Tibial nerve (tissue), 4 donors: ENCODE results near the gene SIAH2. TPM values are rescaled to one million over a fixed set of nuclear protein-coding genes. Genes with fewer than 3 reads are reported as not detected.

Source experiments
- DNase-seq, 2 donors: peaks; one replicate each; pipeline ENCODE4 v3.0.0-alpha.2; 2019; ENCODE audit warnings: low spot score in 2 of 2
- H3K27ac ChIP-seq, 4 donors: fragments of 200-600 bp; sonication (generic) in 3 of 4; one replicate each; pipeline ENCODE4 v1.5.1; 2017 to 2019; ENCODE audit warnings: mild to moderate bottlenecking in 1 of 4
- H3K27me3 ChIP-seq, 2 donors: fragments of 200-600 bp; sonication (generic) in 1 of 2; one replicate each; pipeline versions ENCODE4 v1.5.1 to v1.6.0; 2017 to 2019
- H3K36me3 ChIP-seq, 3 donors: fragments of 200-600 bp; sonication (generic); one replicate each; pipeline ENCODE4 v1.5.1; 2018 to 2019
- H3K4me1 ChIP-seq, 4 donors: fragments of 200-600 bp; sonication (generic) in 3 of 4; one replicate each; pipeline ENCODE4 v1.5.1; 2017 to 2019
- H3K4me3 ChIP-seq, 4 donors: fragments of 200-600 bp; sonication (generic) in 3 of 4; one replicate each; pipeline ENCODE4 v1.5.1; 2017 to 2019; ENCODE audit warnings: mild to moderate bottlenecking in 1 of 4, moderate library complexity in 1 of 4
- H3K9me3 ChIP-seq, 4 donors: fragments of 200-600 bp; sonication (generic) in 3 of 4; one replicate each; pipeline ENCODE4 v1.5.1; 2017 to 2019
- CTCF ChIP-seq, 5 experiments: fragments of 200-600 bp in 3 of 5; fragments of 450-650 bp in 2 of 5; sonication (generic) in 3 of 5; IDR thresholded peaks; one replicate each; pipeline ENCODE4 v1.5.1; 2016 to 2019; ENCODE audit warnings: antibody characterized with exemption in 5 of 5, mild to moderate bottlenecking in 3 of 5, moderate library complexity in 2 of 5
- EP300 ChIP-seq, 2 donors: sonication (generic); formaldehyde crosslinking; IDR thresholded peaks; one replicate each; pipeline ENCODE4 v1.6.1; 2017; ENCODE audit warnings: antibody characterized with exemption in 2 of 2, mild to moderate bottlenecking in 1 of 2
- POLR2A ChIP-seq, 2 donors: fragments of 450-650 bp; IDR thresholded peaks; one replicate each; pipeline ENCODE4 v1.6.1; 2017; ENCODE audit warnings: antibody characterized with exemption in 2 of 2, mild to moderate bottlenecking in 2 of 2, moderate library complexity in 2 of 2
- WGBS, 2 donors: methylation state at CpG; one replicate each; pipeline ENCODE4 v1.1.5; 2018; 5-methylcytosine and 5-hydroxymethylcytosine counted together
- total RNA-seq, 4 donors: library from RNA; depleted of rRNA; stranded (reverse); fragments of >200 nt; gene quantifications; one replicate each; pipeline ENCODE4 v1.1.0, GENCODE V29; 2016

SIAH2 gene
- total RNA-seq, 4 donors from 2014 or later = 60.5 to 73.7 (median 62.7) TPM

GRCh38 chr3:150746791-150747590 lies 16.0 kb downstream of the SIAH2 start:
- WGBS, 2 donors = 72 to 73% methylated on average over 7 of the region's 7 CpGs
- TF ChIP-seq POLR2A (IDR thresholded peaks at IDR 0.05) = no peak
- no peak for TF ChIP-seq EP300 (IDR thresholded peaks at IDR 0.05)
- no peak for TF ChIP-seq CTCF (IDR thresholded peaks at IDR 0.05)
- H3K4me3 ChIP-seq = no peak overlapping the region
- no peaks in the 10 kb centered on the region for H3K27me3 ChIP-seq
- DNase-seq = no peak
- peaks cover 0 to 8% (median 0%) of the 10 kb centered on the region in 3 donors for H3K36me3 ChIP-seq
- H3K9me3 ChIP-seq = no peaks in the 10 kb centered on the region
- H3K27ac ChIP-seq = peak overlapping the region in 2 of 4 donors; percentile 52 to 70
- H3K4me1 ChIP-seq = peaks cover 0 to 72% (median 15%) of the 10 kb centered on the region in 4 donors

GRCh38 chr3:150745832-150746231 lies 17.1 kb downstream of the SIAH2 start:
- WGBS, 2 donors = 100% methylated on average over 3 of the region's 3 CpGs
- peaks cover 0 to 19% (median 0%) of the 10 kb centered on the region in 3 donors for H3K36me3 ChIP-seq
- TF ChIP-seq EP300 (IDR thresholded peaks at IDR 0.05) (no peak), POLR2A (IDR thresholded peaks at IDR 0.05) (no peak), CTCF (IDR thresholded peaks at IDR 0.05) (no peak)
- peaks cover 0 to 66% (median 15%) of the 10 kb centered on the region in 4 donors for H3K4me1 ChIP-seq
- no peaks in the 10 kb centered on the region for H3K27me3 ChIP-seq
- peak overlapping the region in 2 of 4 donors; percentile 55 to 70 for H3K27ac ChIP-seq
- no peak overlapping the region for H3K4me3 ChIP-seq
- no peak for DNase-seq
- no peaks in the 10 kb centered on the region for H3K9me3 ChIP-seq

- 41 to 44% methylated on average over 1 of the region's 1 CpG for WGBS, 2 donors
- Histone ChIP-seq H3K27me3 (no peaks in the 10 kb centered on the region), H3K27ac (peak overlapping the region in 2 of 4 donors; percentile 2 to 29), H3K4me1 (peaks cover 0 to 68% (median 15%) of the 10 kb centered on the region in 4 donors), H3K9me3 (no peaks in the 10 kb centered on the region), H3K4me3 (no peak overlapping the region), H3K36me3 (peaks cover 0 to 22% (median 0%) of the 10 kb centered on the region in 3 donors)
- TF ChIP-seq EP300 (IDR thresholded peaks at IDR 0.05) (no peak), POLR2A (IDR thresholded peaks at IDR 0.05) (no peak), CTCF (IDR thresholded peaks at IDR 0.05) (no peak)
- no peak for DNase-seq
Observed at GRCh38 chr3:150744919-150745211, 18.1 kb downstream of the SIAH2 start.

- TF ChIP-seq EP300 (IDR thresholded peaks at IDR 0.05) (no peak), CTCF (IDR thresholded peaks at IDR 0.05) (no peak), POLR2A (IDR thresholded peaks at IDR 0.05) (no peak)
- no peaks in the 10 kb centered on the region for H3K9me3 ChIP-seq
- WGBS, 2 donors = 58 to 64% methylated on average over 8 of the region's 8 CpGs
- peak overlapping the region in 2 of 4 donors; percentile 2 to 29 for H3K27ac ChIP-seq
- peaks cover 0 to 62% (median 15%) of the 10 kb centered on the region in 4 donors for H3K4me1 ChIP-seq
- no peak overlapping the region for H3K4me3 ChIP-seq
- peaks cover 0 to 22% (median 0%) of the 10 kb centered on the region in 3 donors for H3K36me3 ChIP-seq
- no peaks in the 10 kb centered on the region for H3K27me3 ChIP-seq
- DNase-seq = no peak
Observed at GRCh38 chr3:150744041-150744918, 18.7 kb downstream of the SIAH2 start.
